Fibroblast of pulmonary artery (primary cell): ENCODE measurements around the gene EIF4A3.

Experiments used
- DNase-seq: peaks from one replicate; pipeline ENCODE4 v3.0.0-alpha.2; 2010; ENCODE audit warnings: low read depth
- H3K4me3 ChIP-seq: replicated peaks from 2 replicates; pipeline ENCODE4 v1.5.1; 2011; ENCODE audit warnings: low read depth, mild to moderate bottlenecking, control low read depth, low read length, moderate library complexity
- TF ChIP-seq, protein P1 (sequence below): IDR thresholded peaks from 2 replicates; pipeline ENCODE4 v1.5.1; 2011; ENCODE audit warnings: mild to moderate bottlenecking, control low read depth, low read length, inconsistent platforms; ENCODE audit errors: missing control alignments

EIF4A3 gene

DNA sequence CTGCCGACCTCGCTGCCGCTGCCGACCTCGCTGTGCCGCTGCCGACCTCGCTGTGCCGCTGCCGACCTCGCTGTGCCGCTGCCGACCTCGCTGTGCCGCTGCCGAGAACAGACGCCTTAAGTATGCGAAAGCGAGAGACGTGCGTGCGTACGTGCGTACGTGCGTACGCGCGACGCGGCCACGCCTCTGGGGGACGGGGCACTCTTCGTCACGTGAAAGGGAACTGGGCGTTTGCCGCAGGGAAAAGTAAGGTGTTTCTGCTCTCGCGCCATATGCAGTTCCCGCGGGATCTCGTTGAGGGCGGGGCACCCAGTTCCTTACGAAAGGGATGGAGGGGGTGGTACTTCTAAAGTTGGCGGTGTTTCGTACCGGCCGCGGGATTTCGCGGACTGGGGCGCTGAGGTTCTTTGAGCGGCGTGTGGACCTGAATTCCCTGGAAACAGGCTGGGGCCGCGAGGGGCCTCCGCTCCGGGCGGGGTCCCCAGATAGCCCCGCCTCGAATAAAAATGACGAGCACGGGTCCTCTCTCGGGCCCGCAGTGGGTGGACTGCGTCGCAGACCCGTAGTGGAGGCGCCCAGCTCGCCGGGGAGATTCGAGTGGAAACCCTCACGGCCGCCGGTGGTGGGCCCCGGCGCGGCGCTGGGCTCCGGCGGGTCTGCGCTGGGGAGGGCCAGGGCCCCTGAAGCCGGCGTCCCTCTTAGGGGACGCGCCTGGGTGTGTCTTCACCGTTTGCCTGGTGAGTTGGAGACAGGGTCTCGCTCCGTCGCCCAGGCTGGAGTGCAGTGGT, at the start of gene EIF4A3:
TSS of gene EIF4A3 (minus strand) at position 94 of the 788 bp plus-strand sequence. CDS start 167 bp downstream, outside the sequence.
- DNase-seq: peak; percentile 99
- TF ChIP-seq, protein P1, sequence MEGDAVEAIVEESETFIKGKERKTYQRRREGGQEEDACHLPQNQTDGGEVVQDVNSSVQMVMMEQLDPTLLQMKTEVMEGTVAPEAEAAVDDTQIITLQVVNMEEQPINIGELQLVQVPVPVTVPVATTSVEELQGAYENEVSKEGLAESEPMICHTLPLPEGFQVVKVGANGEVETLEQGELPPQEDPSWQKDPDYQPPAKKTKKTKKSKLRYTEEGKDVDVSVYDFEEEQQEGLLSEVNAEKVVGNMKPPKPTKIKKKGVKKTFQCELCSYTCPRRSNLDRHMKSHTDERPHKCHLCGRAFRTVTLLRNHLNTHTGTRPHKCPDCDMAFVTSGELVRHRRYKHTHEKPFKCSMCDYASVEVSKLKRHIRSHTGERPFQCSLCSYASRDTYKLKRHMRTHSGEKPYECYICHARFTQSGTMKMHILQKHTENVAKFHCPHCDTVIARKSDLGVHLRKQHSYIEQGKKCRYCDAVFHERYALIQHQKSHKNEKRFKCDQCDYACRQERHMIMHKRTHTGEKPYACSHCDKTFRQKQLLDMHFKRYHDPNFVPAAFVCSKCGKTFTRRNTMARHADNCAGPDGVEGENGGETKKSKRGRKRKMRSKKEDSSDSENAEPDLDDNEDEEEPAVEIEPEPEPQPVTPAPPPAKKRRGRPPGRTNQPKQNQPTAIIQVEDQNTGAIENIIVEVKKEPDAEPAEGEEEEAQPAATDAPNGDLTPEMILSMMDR: no peak
- peak within 1 kb of the TSS; percentile 87 for H3K4me3 ChIP-seq

- no peak for DNase-seq
- no peak overlapping the region for H3K4me3 ChIP-seq
- TF ChIP-seq, protein P1: no peak
Measured at GRCh38 chr17:80196652-80197051, 49.7 kb upstream of the EIF4A3 start.

DNA sequence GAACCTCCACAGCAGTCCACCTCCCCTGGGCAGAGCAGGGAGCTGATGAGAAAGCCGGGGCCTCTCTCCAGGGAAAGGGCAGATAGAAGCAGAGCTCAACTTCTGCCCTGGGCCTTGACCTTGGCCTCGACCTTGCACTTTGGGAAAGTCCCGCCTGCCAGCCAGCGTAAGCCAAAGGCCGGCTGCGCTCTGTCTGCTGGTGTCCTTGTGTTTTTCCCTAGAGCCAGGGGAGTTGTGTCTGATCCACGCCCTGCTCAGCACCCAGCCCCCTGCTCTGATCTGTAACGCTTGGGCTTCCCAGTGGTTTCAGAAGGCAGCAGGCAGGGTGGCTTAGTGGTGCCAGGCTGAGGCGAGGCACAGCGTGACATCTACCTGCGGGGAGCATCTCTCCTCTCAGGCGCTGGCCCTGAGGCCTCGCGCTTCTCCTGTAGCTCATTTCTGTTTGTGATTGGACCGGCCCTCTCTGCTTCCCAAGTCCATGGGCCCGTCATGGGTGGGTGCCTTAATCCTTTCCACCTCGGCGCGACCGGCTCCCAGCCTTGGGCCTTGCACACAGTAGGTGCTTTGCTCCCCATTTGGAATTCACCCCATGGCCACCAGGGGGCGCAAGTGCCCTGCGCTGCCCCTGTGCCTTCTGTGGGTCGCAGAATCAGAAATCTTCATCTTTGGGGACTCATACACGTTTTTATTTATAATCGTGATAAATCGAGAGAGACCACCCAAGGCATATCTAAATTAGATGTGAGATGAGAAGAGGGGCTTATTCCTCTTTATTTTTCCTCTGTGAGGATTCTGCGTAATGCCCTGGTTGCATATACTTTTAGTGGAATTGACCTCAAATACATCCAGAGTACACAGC, 49.0 kb upstream of the EIF4A3 start:
- TF ChIP-seq, protein P1: peak; percentile 85

DNA sequence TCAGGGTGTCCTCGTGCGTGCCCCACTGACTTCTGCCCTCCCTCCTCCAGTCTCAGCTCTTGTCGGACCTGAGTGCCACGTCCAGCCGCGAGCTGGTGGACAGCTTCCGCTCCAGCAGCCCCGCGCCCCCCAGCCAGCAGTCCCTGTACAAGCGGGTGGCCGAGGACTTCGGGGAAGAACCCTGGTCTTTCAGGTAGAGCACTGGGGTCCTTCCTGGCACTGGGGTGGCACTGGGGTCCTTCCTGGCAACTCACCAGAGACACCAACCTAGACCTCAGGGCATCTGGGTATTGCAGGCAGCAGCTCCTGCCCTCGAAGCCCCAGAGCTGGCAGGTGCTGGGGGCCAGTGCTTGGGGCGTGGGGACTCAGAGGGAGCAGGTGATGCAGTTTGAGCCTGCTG, 48.2 kb upstream of the EIF4A3 start:
- no peak for DNase-seq
- no peak overlapping the region for H3K4me3 ChIP-seq
- TF ChIP-seq, protein P1: no peak

More for the DNA sequence above, 49.0 kb upstream of the EIF4A3 start:
- H3K4me3 ChIP-seq: no peak overlapping the region
- DNase-seq: peak; percentile 15

DNA sequence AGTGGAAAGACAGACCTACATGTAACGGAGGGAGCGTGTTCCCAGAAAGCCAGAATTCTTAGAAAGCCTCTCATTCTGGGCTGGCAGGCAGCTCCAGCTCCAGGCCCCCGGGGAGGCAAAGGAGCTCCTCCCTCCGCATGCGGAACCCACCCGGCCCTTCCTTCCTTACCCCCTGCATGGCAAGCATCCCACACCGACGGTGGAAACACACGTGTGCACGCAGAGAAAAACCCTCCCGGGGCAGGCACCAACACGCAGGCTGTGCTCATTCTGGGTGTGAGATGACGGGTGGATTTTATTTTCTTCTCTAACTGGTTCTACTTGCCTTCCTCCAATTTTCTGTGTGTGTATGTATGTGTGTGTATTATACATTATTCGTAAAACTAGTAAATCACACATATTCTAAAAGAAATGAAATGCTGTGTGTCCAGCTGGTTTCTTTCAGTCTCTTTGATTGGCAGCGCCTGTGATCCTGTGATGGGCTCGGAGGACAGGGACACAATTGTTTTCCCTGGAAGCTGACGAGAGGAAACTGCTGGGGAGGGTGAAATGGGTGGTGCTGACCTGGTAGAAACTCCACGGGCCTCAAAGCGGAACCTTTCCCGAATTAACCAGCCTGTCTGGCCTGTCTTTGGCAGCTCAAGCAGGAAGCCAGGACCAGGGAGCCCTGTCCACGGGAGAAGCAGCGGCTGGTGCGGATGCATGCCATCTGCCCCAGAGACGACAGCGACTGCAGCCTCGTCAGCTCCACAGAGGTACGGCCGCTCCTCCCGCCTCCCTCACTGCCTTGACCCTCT, 45.1 kb upstream of the EIF4A3 start:
- H3K4me3 ChIP-seq: no peak overlapping the region
- DNase-seq: peak; percentile 9
- TF ChIP-seq, protein P1: no peak

- TF ChIP-seq, protein P1: no peak
- no peak for DNase-seq
- H3K4me3 ChIP-seq: no peak overlapping the region
Measured at GRCh38 chr17:80191192-80191591, 44.3 kb upstream of the EIF4A3 start.
